H1 (cell line): ENCODE measurements around the gene SENP6. TPM values are rescaled to one million over a fixed set of nuclear protein-coding genes. Genes with fewer than 3 reads are reported as not detected.

Experiments used
- CTCF ChIA-PET: fragments of 300-600 bp; sonication (Branson Sonifier 250); formaldehyde crosslinking; loops from one replicate; lab custom pipeline; 2021; ENCODE audit not compliant: partially characterized antibody; lab: Charles Lee
- POLR2A ChIA-PET: fragments of 300-600 bp; sonication (Branson Sonifier 250); formaldehyde crosslinking; loops from one replicate; lab custom pipeline; 2021; ENCODE audit warnings: inconsistent platforms; ENCODE audit not compliant: partially characterized antibody; lab: Charles Lee
- DNase-seq, 2 experiments: peaks; one replicate each; pipeline versions ENCODE4 v3.0.0 to v3.0.0-alpha.2; 2010 to 2022; ENCODE audit warnings: low spot score in 2 of 2, low read depth in 1 of 2, mixed read lengths in 1 of 2
- FAIRE-seq: peaks from 2 replicates; lab custom pipeline; 2011; peaks lifted over from hg19 to GRCh38; lab: Jason Lieb, UNC
- H2AFZ ChIP-seq: 2 replicates; pipeline ENCODE4 v1.8.1; 2012; ENCODE audit warnings: low read length, inconsistent platforms
- H2AK5ac ChIP-seq: 2 replicates; pipeline ENCODE4 v1.6.1; 2013; ENCODE audit warnings: low read depth, low read length
- H2BK120ac ChIP-seq: replicated peaks from 2 replicates; pipeline ENCODE3; 2013; ENCODE audit warnings: low read depth, low read length, inconsistent platforms
- H2BK12ac ChIP-seq: 2 replicates; pipeline ENCODE4 v1.6.1; 2013; ENCODE audit warnings: low read depth, low read length
- H2BK15ac ChIP-seq: 2 replicates; pipeline ENCODE4 v1.6.1; 2013; ENCODE audit warnings: low read length
- H2BK20ac ChIP-seq: 2 replicates; pipeline ENCODE4 v1.6.1; 2013; ENCODE audit warnings: low read length
- H2BK5ac ChIP-seq: 2 replicates; pipeline ENCODE4 v1.6.1; 2013; ENCODE audit warnings: low read depth, low read length
- H3K14ac ChIP-seq: 2 replicates; pipeline ENCODE4 v1.6.1; 2013; ENCODE audit warnings: inconsistent platforms; ENCODE audit not compliant: insufficient read length
- H3K18ac ChIP-seq: 2 replicates; pipeline ENCODE4 v1.6.1; 2013; ENCODE audit warnings: low read length; ENCODE audit errors: extremely low read depth
- H3K23ac ChIP-seq: 2 replicates; pipeline ENCODE4 v1.6.1; 2013; ENCODE audit warnings: inconsistent platforms; ENCODE audit not compliant: insufficient read length
- H3K23me2 ChIP-seq: 2 replicates; pipeline ENCODE4 v1.6.1; 2013; ENCODE audit warnings: low read depth, low read length
- H3K27ac ChIP-seq: 2 replicates; pipeline ENCODE4 v1.6.1; 2011; ENCODE audit warnings: low read depth, low read length, inconsistent platforms
- H3K27me3 ChIP-seq, 4 experiments: replicated peaks in 1 of 4; 1 replicate in 1 of 4; 2 replicates in 3 of 4; pipeline versions ENCODE4 v1.6.1 to v1.8.1; 2011 to 2013; ENCODE audit warnings: low read length in 3 of 4, mild to moderate bottlenecking in 3 of 4, inconsistent platforms in 2 of 4, mixed read lengths in 2 of 4, moderate library complexity in 1 of 4; ENCODE audit not compliant: control insufficient read depth in 3 of 4, insufficient read depth in 3 of 4; ENCODE audit errors: extremely low read depth in 1 of 4
- H3K36me3 ChIP-seq, 4 experiments: 2 replicates each; pipeline versions ENCODE4 v1.6.1 to v1.8.1; 2011 to 2013; ENCODE audit warnings: mild to moderate bottlenecking in 4 of 4, low read length in 3 of 4, moderate library complexity in 2 of 4, control low read depth in 1 of 4, inconsistent platforms in 1 of 4; ENCODE audit not compliant: insufficient read depth in 4 of 4, control insufficient read depth in 2 of 4
- H3K4ac ChIP-seq: replicated peaks from 2 replicates; pipeline ENCODE3; 2013; ENCODE audit warnings: low read length, low read depth, mixed read lengths, inconsistent platforms; ENCODE audit not compliant: insufficient read length
- H3K4me1 ChIP-seq, 4 experiments: replicated peaks in 1 of 4; 1 replicate in 1 of 4; 2 replicates in 3 of 4; pipeline versions ENCODE4 v1.6.1 to v1.8.1; 2011 to 2013; ENCODE audit warnings: low read length in 3 of 4, inconsistent platforms in 2 of 4, mixed read lengths in 1 of 4; ENCODE audit not compliant: insufficient read depth in 4 of 4, control insufficient read depth in 3 of 4
- H3K4me2 ChIP-seq, 2 experiments: 2 replicates each; pipeline versions ENCODE4 v1.6.1 to v1.8.1; 2011 to 2013; ENCODE audit warnings: low read depth in 2 of 2, low read length in 2 of 2, control low read depth in 1 of 2, inconsistent platforms in 1 of 2, mild to moderate bottlenecking in 1 of 2; ENCODE audit not compliant: insufficient read depth in 1 of 2
- H3K4me3 ChIP-seq, 4 experiments: fragments of 200-600, 300-600 bp in 1 of 4; sonication (generic), shearing (Covaris generic), sonication (Bioruptor Twin) in 1 of 4; 2 replicates each; pipeline versions ENCODE4 v1.5.1 to v1.8.1; 2011 to 2016; ENCODE audit warnings: low read length in 4 of 4, low read depth in 3 of 4, control low read depth in 2 of 4, inconsistent platforms in 2 of 4, mild to moderate bottlenecking in 2 of 4, mixed read lengths in 1 of 4, moderate library complexity in 1 of 4; ENCODE audit not compliant: insufficient read depth in 2 of 4; ENCODE audit errors: extremely low read depth in 1 of 4
- H3K56ac ChIP-seq: replicated peaks from 2 replicates; pipeline ENCODE3; 2013; ENCODE audit warnings: low read depth, mild to moderate bottlenecking, mixed read lengths, low read length, inconsistent platforms; ENCODE audit not compliant: insufficient read length
- H3K79me1 ChIP-seq: 2 replicates; pipeline ENCODE4 v1.6.1; 2013; ENCODE audit warnings: low read depth, low read length, control low read depth
- H3K79me2 ChIP-seq, 2 experiments: 2 replicates each; pipeline versions ENCODE4 v1.6.1 to v1.8.1; 2012 to 2013; ENCODE audit warnings: low read length in 2 of 2, mild to moderate bottlenecking in 2 of 2, inconsistent platforms in 1 of 2; ENCODE audit not compliant: insufficient read depth in 2 of 2, control insufficient read depth in 1 of 2
- H3K9ac ChIP-seq, 4 experiments: replicated peaks in 1 of 4; 1 replicate in 1 of 4; 2 replicates in 3 of 4; pipeline versions ENCODE4 v1.6.1 to v1.8.1; 2011 to 2013; ENCODE audit warnings: low read depth in 3 of 4, low read length in 3 of 4, control low read depth in 2 of 4, mild to moderate bottlenecking in 2 of 4, moderate library complexity in 2 of 4, inconsistent platforms in 1 of 4; ENCODE audit errors: extremely low read depth in 1 of 4
- H3K9me3 ChIP-seq, 2 experiments: 2 replicates each; pipeline versions ENCODE4 v1.6.1 to v1.8.1; 2012 to 2013; ENCODE audit warnings: mild to moderate bottlenecking in 2 of 2, moderate library complexity in 2 of 2, control low read depth in 1 of 2, inconsistent platforms in 1 of 2, low read depth in 1 of 2, low read length in 1 of 2, mixed read lengths in 1 of 2; ENCODE audit not compliant: insufficient read depth in 2 of 2
- H4K20me1 ChIP-seq, 2 experiments: replicated peaks in 1 of 2; 2 replicates each; pipeline versions ENCODE3 to v1.8.1; 2011 to 2013; ENCODE audit warnings: inconsistent platforms in 2 of 2, low read length in 2 of 2, mild to moderate bottlenecking in 1 of 2; ENCODE audit not compliant: insufficient read depth in 2 of 2, control insufficient read depth in 1 of 2
- H4K5ac ChIP-seq: 2 replicates; pipeline ENCODE4 v1.6.1; 2013; ENCODE audit warnings: low read length, low read depth, mixed read lengths, inconsistent platforms; ENCODE audit not compliant: insufficient read length
- H4K8ac ChIP-seq: 2 replicates; pipeline ENCODE4 v1.8.0; 2013; ENCODE audit warnings: mild to moderate bottlenecking, moderate library complexity, low read length, inconsistent platforms; ENCODE audit not compliant: insufficient read depth; ENCODE audit errors: extremely low read depth
- H4K91ac ChIP-seq: replicated peaks from 2 replicates; pipeline ENCODE3; 2013; ENCODE audit warnings: low read length, mixed read lengths, inconsistent platforms; ENCODE audit not compliant: insufficient read length
- CEBPB ChIP-seq: IDR thresholded peaks from 2 replicates; pipeline ENCODE4 v1.6.1; 2012; ENCODE audit warnings: low read depth, low read length
- CREB1 ChIP-seq: IDR thresholded peaks from 2 replicates; pipeline ENCODE4 v1.6.1; 2012; ENCODE audit warnings: inconsistent platforms
- CTBP2 ChIP-seq: IDR thresholded peaks from 2 replicates; pipeline ENCODE4 v1.7.0; 2011; ENCODE audit warnings: borderline replicate concordance, mild to moderate bottlenecking, moderate library complexity, mixed read lengths, low read length; ENCODE audit not compliant: insufficient read depth, insufficient read length
- GABPA ChIP-seq: IDR thresholded peaks from 2 replicates; pipeline ENCODE4 v1.6.1; 2011; ENCODE audit warnings: mild to moderate bottlenecking, low read length, moderate library complexity, borderline replicate concordance; ENCODE audit not compliant: insufficient read depth
- GTF2F1 ChIP-seq: IDR thresholded peaks from 2 replicates; pipeline ENCODE4 v1.6.1; 2012; ENCODE audit warnings: low read depth, low read length, improper control_type of control experiment, borderline replicate concordance
- HDAC2 ChIP-seq, 2 experiments: fragments of 300-600 bp in 1 of 2; sonication (generic) in 1 of 2; IDR thresholded peaks; 2 replicates each; pipeline ENCODE4 v1.6.1; 2011 to 2012; ENCODE audit warnings: low read depth in 2 of 2, low read length in 2 of 2, mild to moderate bottlenecking in 2 of 2, moderate library complexity in 2 of 2, borderline replicate concordance in 1 of 2, inconsistent platforms in 1 of 2
- JUN ChIP-seq: IDR thresholded peaks from 2 replicates; pipeline ENCODE4 v1.6.1; 2011; ENCODE audit warnings: low read depth, mild to moderate bottlenecking, improper control_type of control experiment, low read length
- JUND ChIP-seq: IDR thresholded peaks from 2 replicates; pipeline ENCODE4 v1.6.1; 2011; ENCODE audit warnings: mild to moderate bottlenecking, improper control_type of control experiment, low read length
- KDM1A ChIP-seq: fragments of 200-600, 300-600 bp; sonication (generic); IDR thresholded peaks from 2 replicates; pipeline ENCODE4 v1.7.1; 2016; ENCODE audit warnings: mild to moderate bottlenecking, low read length, borderline replicate concordance
- MAFK ChIP-seq: IDR thresholded peaks from 2 replicates; pipeline ENCODE4 v1.6.1; 2012; ENCODE audit warnings: low read depth, mild to moderate bottlenecking, improper control_type of control experiment, low read length
- NRF1 ChIP-seq: IDR thresholded peaks from 2 replicates; pipeline ENCODE4 v1.6.1; 2011; ENCODE audit warnings: mild to moderate bottlenecking, low read depth, low read length, improper control_type of control experiment
- SIN3A ChIP-seq, 2 experiments: IDR thresholded peaks in 1 of 2; conservative IDR thresholded peaks in 1 of 2; 2 replicates each; pipeline ENCODE4 v1.6.1; 2011 to 2012; ENCODE audit warnings: low read length in 2 of 2, improper control_type of control experiment in 1 of 2, low read depth in 1 of 2, mild to moderate bottlenecking in 1 of 2
- SIRT6 ChIP-seq: IDR thresholded peaks from one replicate; pipeline ENCODE4 v1.7.1; 2012; ENCODE audit warnings: low read length, inconsistent platforms
- SIX5 ChIP-seq: IDR thresholded peaks from 2 replicates; pipeline ENCODE4 v1.6.1; 2011; ENCODE audit warnings: mild to moderate bottlenecking, low read depth, low read length
- SUZ12 ChIP-seq: fragments of 200-600 bp; sonication (generic); IDR thresholded peaks from 2 replicates; pipeline ENCODE4 v1.6.1; 2012; ENCODE audit warnings: mild to moderate bottlenecking, inconsistent platforms, low read length, moderate library complexity, mixed read lengths
- WGBS, 2 experiments: shearing (Covaris generic) in 1 of 2; methylation state at CpG; one replicate each; pipeline versions ENCODE4 v1.1.6 to v1.1.7; 2013 to 2015; ENCODE audit warnings: low lambda C conversion rate in 2 of 2, mixed read lengths in 2 of 2, inconsistent platforms in 1 of 2, low coverage in 1 of 2, missing lambda C conversion rate in 1 of 2; ENCODE audit not compliant: insufficient replicate concordance in 2 of 2, insufficient coverage in 1 of 2, insufficient read length in 1 of 2; ENCODE audit errors: extremely low coverage in 1 of 2, missing lambda C conversion rate in 1 of 2; 5-methylcytosine and 5-hydroxymethylcytosine counted together
- polyA plus RNA-seq, 7 experiments: library from polyadenylated mRNA; depleted of rRNA in 3 of 7; stranded (reverse) in 5 of 7; unstranded in 2 of 7; fragments of >200 nt in 5 of 7; fragments of 200-250 nt in 2 of 7; gene quantifications; 1 replicate in 5 of 7; 2 replicates in 1 of 7; 4 replicates in 1 of 7; pipeline versions ENCODE4 v1.2.1 to v1.2.3, GENCODE V29; 2011 to 2013; ENCODE audit warnings: missing spikeins in 2 of 7, mixed read lengths in 2 of 7
- total RNA-seq: library from RNA; stranded (reverse); fragmentation: NEBNext Ultra II Directional; extraction: Animal tissue kit (Norgen Biotek cat#: 25700); gene quantifications from 2 replicates; pipeline ENCODE4 v1.2.1, GENCODE V29; 2021

The SENP6 gene
- total and polyA plus RNA-seq, 2 of the 8 experiments (the other 6 are each of a cell fraction or from before 2014, with no cell fraction given), result 13.8 to 103 TPM

DNA sequence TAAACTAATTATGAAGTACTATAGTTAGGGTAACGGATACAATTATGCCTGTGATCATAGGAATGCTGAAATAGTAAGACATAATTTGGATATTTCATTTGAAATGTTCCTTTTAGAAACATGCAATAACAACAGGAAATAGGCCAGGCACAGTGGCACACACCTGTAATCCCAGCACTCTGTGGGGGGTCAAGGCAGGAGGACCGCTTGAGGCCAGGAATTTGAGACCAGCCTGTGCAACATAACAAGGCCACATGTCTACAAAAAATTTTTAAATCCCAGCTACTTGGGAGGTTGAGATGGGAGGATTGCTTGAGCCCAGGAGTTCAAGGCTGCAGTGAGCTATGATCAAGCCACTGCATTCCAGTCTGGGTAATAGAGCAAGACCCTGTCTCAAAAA, 121.7 kb downstream of the SENP6 start:
- no peak overlapping the region for H4K8ac ChIP-seq
- no peak overlapping the region for H2BK120ac ChIP-seq
- no peak overlapping the region for H2BK12ac ChIP-seq
- no peaks in the 10 kb centered on the region for H3K4me1 ChIP-seq
- no peak overlapping the region for H3K27ac ChIP-seq
- no peak overlapping the region for H4K91ac ChIP-seq
- no peak overlapping the region for H3K4me3 ChIP-seq
- ChIA-PET POLR2A (interaction anchor here (0.7 kb wide), 1 partner anchor 119 kb away, joined by 3 read pairs; no protein-coding TSS in a partner anchor), CTCF (interaction anchor here (0.6 kb wide), 1 partner anchor 1654 kb away, joined by 3 read pairs; no protein-coding TSS in a partner anchor)
- H3K36me3 ChIP-seq, result no peaks in the 10 kb centered on the region
- H2AK5ac ChIP-seq, result no peak overlapping the region
- H2BK15ac ChIP-seq, result no peak overlapping the region
- no peaks in the 10 kb centered on the region for H3K9me3 ChIP-seq
- no peak overlapping the region for H3K14ac ChIP-seq
- no peaks in the 10 kb centered on the region for H3K79me1 ChIP-seq
- FAIRE-seq (no peak), DNase-seq (no peak)
- H3K18ac ChIP-seq, result no peak overlapping the region; the same call in 1 of the 2 replicates
- no peak overlapping the region for H4K5ac ChIP-seq
- no peak overlapping the region for H2BK20ac ChIP-seq
- H3K4me2 ChIP-seq, result no peak overlapping the region
- no peak overlapping the region for H3K9ac ChIP-seq
- no peaks in the 10 kb centered on the region for H4K20me1 ChIP-seq
- H3K56ac ChIP-seq, result no peak overlapping the region
- H2BK5ac ChIP-seq, result no peak overlapping the region
- no peak overlapping the region for H3K4ac ChIP-seq
- no peaks in the 10 kb centered on the region for H3K27me3 ChIP-seq
- WGBS, 2 experiments, result 73% methylated on average over 2 of the region's 2 CpGs; no CpG with 5 or more reads in 1 of the 2 experiments
- H3K23ac ChIP-seq, result no peak overlapping the region
- H3K23me2 ChIP-seq, result no peaks in the 10 kb centered on the region
- no peak overlapping the region for H2AFZ ChIP-seq
- no peaks in the 10 kb centered on the region for H3K79me2 ChIP-seq
- TF ChIP-seq CTBP2 (no peak), GTF2F1 (no peak), KDM1A (no peak), SIN3A (conservative IDR thresholded peaks at IDR 0.05 in 1 of 2, IDR thresholded peaks at IDR 0.05 in 1 of 2; ENCODE audit: low read depth in 1 of 2, low read length in 2 of 2) (no peak), SIRT6 (no peak), JUN (no peak), CEBPB (no peak), MAFK (no peak), JUND (no peak), HDAC2 (IDR thresholded peaks at IDR 0.05; ENCODE audit: borderline replicate concordance in 1 of 2, low read depth in 2 of 2, low read length in 2 of 2) (no peak), GABPA (no peak), CREB1 (no peak), SIX5 (no peak), SUZ12 (no peak), NRF1 (no peak)
